HG03095 (cell line): ENCODE measurements around the gene DDX11.
"Not testable (repeated sequence)": the region's sequence is repeated elsewhere in the genome, so short reads cannot be mapped to it uniquely, and the experiment has no call there.

Source experiments
- ATAC-seq: cut with Tn5 transposase; IDR thresholded peaks from one replicate; pipeline ENCODE4 v1.9.1; 2021; ENCODE audit warnings: moderate library complexity; ENCODE audit not compliant: unreplicated experiment

Gene DDX11

GRCh38 chr12:31098363-31098762 lies 24.7 kb downstream of the DDX11 start:
- ATAC-seq = not testable (repeated sequence)

- not testable (repeated sequence) for ATAC-seq
These were observed 25.1 kb downstream of the DDX11 start for GRCh38 chr12:31098771-31099170.

- ATAC-seq = not testable (repeated sequence)
These were observed 25.8 kb downstream of the DDX11 start for GRCh38 chr12:31099434-31099833.

GRCh38 chr12:31100503-31101208 lies 27.0 kb downstream of the DDX11 start:
- peak; percentile 84 for ATAC-seq

GRCh38 chr12:31102125-31102524 lies 28.5 kb downstream of the DDX11 start:
- ATAC-seq = not testable (repeated sequence)

GRCh38 chr12:31102596-31102995 lies 28.9 kb downstream of the DDX11 start:
- ATAC-seq = not testable (repeated sequence)

- not testable (repeated sequence) for ATAC-seq
These were observed 29.9 kb downstream of the DDX11 start for GRCh38 chr12:31103561-31103975.

- not testable (repeated sequence) for ATAC-seq
These were observed 30.6 kb downstream of the DDX11 start for GRCh38 chr12:31104220-31104619.

- ATAC-seq = not testable (repeated sequence)
These were observed 31.1 kb downstream of the DDX11 start for GRCh38 chr12:31104773-31105172.

- no peak for ATAC-seq
These were observed 32.0 kb downstream of the DDX11 start for GRCh38 chr12:31105668-31106067.

- ATAC-seq = no peak
These were observed 32.6 kb downstream of the DDX11 start for GRCh38 chr12:31106101-31106803.

GRCh38 chr12:31109773-31110172 lies 36.1 kb downstream of the DDX11 start:
- ATAC-seq = not testable (repeated sequence)

- not testable (repeated sequence) for ATAC-seq
These were observed 36.6 kb downstream of the DDX11 start for GRCh38 chr12:31110263-31110662.

- ATAC-seq = not testable (repeated sequence)
These were observed 41.5 kb downstream of the DDX11 start for GRCh38 chr12:31115092-31115601.

GRCh38 chr12:31116846-31117202 lies 43.2 kb downstream of the DDX11 start:
- ATAC-seq = not testable (repeated sequence)

- no peak for ATAC-seq
These were observed 43.7 kb downstream of the DDX11 start for GRCh38 chr12:31117203-31118011.

GRCh38 chr12:31118347-31119191 lies 44.9 kb downstream of the DDX11 start:
- no peak for ATAC-seq

GRCh38 chr12:31119192-31119802 lies 45.6 kb downstream of the DDX11 start:
- ATAC-seq = no peak

GRCh38 chr12:31119803-31120211 lies 46.1 kb downstream of the DDX11 start:
- ATAC-seq = no peak
